Panc1 (cell line): Measurements from ENCODE around the gene GPC6.

ENCODE experiments used
- POLR2AphosphoS5 ChIP-seq: IDR thresholded peaks from 2 replicates; pipeline ENCODE4 v1.6.1; 2012; ENCODE audit warnings: mild to moderate bottlenecking, low read depth, low read length, moderate library complexity
- SIN3A ChIP-seq: IDR thresholded peaks from 2 replicates; pipeline ENCODE4 v1.6.1; 2012; ENCODE audit warnings: low read depth, mild to moderate bottlenecking, low read length, moderate library complexity, borderline replicate concordance; ENCODE audit not compliant: insufficient read depth
- TCF7L2 ChIP-seq: IDR thresholded peaks from 2 replicates; pipeline ENCODE4 v1.6.1; 2011; ENCODE audit warnings: mild to moderate bottlenecking, low read depth, low read length, inconsistent platforms
- TF ChIP-seq, protein P1 (sequence below): fragments of 450-650 bp; IDR thresholded peaks from 2 replicates; pipeline ENCODE4 v1.5.1; 2017; ENCODE audit warnings: mild to moderate bottlenecking
- TF ChIP-seq, protein P2 (sequence below), 2 experiments: IDR thresholded peaks; 2 replicates each; pipeline ENCODE4 v1.6.1; 2011 to 2012; ENCODE audit warnings: low read depth in 2 of 2, control low read depth in 1 of 2, low read length in 1 of 2, mild to moderate bottlenecking in 1 of 2, moderate library complexity in 1 of 2; ENCODE audit not compliant: insufficient read depth in 1 of 2

DNA sequence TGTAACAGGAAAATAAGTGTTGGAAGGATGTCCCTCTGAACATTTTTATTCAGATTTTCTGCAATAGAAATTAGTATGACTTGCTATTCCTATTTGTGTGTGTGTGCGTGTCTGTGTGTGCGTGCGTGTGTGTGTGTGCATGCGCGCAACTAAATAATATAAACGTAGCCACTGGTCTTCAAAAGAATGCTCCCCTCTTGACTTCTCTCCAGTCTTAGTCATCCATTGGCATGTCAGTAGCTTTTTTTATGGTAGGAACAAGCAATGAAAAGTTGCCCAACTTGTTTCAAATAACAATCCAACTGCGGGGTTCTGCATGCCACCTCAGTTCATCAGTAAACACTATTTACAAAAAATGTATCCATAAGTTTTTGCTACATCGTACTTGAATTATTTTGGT lies 249.6 kb downstream of the GPC6 start:
- TF ChIP-seq, protein P1, sequence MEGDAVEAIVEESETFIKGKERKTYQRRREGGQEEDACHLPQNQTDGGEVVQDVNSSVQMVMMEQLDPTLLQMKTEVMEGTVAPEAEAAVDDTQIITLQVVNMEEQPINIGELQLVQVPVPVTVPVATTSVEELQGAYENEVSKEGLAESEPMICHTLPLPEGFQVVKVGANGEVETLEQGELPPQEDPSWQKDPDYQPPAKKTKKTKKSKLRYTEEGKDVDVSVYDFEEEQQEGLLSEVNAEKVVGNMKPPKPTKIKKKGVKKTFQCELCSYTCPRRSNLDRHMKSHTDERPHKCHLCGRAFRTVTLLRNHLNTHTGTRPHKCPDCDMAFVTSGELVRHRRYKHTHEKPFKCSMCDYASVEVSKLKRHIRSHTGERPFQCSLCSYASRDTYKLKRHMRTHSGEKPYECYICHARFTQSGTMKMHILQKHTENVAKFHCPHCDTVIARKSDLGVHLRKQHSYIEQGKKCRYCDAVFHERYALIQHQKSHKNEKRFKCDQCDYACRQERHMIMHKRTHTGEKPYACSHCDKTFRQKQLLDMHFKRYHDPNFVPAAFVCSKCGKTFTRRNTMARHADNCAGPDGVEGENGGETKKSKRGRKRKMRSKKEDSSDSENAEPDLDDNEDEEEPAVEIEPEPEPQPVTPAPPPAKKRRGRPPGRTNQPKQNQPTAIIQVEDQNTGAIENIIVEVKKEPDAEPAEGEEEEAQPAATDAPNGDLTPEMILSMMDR, result no peak
- no peak for TF ChIP-seq SIN3A
- TF ChIP-seq, protein P2, sequence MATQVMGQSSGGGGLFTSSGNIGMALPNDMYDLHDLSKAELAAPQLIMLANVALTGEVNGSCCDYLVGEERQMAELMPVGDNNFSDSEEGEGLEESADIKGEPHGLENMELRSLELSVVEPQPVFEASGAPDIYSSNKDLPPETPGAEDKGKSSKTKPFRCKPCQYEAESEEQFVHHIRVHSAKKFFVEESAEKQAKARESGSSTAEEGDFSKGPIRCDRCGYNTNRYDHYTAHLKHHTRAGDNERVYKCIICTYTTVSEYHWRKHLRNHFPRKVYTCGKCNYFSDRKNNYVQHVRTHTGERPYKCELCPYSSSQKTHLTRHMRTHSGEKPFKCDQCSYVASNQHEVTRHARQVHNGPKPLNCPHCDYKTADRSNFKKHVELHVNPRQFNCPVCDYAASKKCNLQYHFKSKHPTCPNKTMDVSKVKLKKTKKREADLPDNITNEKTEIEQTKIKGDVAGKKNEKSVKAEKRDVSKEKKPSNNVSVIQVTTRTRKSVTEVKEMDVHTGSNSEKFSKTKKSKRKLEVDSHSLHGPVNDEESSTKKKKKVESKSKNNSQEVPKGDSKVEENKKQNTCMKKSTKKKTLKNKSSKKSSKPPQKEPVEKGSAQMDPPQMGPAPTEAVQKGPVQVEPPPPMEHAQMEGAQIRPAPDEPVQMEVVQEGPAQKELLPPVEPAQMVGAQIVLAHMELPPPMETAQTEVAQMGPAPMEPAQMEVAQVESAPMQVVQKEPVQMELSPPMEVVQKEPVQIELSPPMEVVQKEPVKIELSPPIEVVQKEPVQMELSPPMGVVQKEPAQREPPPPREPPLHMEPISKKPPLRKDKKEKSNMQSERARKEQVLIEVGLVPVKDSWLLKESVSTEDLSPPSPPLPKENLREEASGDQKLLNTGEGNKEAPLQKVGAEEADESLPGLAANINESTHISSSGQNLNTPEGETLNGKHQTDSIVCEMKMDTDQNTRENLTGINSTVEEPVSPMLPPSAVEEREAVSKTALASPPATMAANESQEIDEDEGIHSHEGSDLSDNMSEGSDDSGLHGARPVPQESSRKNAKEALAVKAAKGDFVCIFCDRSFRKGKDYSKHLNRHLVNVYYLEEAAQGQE (IDR thresholded peaks at IDR 0.05; ENCODE audit: insufficient read depth in 1 of 2, low read depth in 2 of 2, low read length in 1 of 2), result no peak
- TF ChIP-seq POLR2AphosphoS5, result no peak
- no peak for TF ChIP-seq TCF7L2
